Germinal center (tissue), 1 donor: ENCODE measurements around the gene SULT6B1.
"Not testable (repeated sequence)": the region's sequence is repeated elsewhere in the genome, so short reads cannot be mapped to it uniquely, and the experiment has no call there.

Experiments used
- DNase-seq: peaks from one replicate; pipeline ENCODE4 v3.0.0; 2012; ENCODE audit warnings: mixed read lengths, low spot score

SULT6B1 gene

DNA sequence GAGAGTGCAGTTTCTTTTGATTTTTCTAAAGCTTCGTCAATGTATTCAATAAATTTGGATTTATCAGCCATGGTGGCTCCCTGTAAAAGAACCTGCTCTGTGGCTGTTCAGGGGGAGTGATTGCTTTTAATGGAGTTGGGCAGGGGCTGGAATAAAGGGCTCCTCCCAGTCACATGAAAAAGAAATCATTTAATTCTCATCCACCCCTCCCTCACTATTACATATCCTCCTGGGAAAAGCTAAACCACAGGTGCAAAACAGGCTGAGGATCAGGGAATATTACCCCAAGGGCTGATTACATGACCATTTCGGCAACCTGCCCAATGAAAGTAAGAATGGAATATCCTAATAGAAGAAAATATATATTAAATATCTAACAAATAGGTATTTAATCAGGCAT, at the start of gene SULT6B1:
TSS of gene SULT6B1 (minus strand) at position 101 of the 400 bp plus-strand sequence. CDS start at position 71, 30 bp downstream.
- DNase-seq = no peak

DNA sequence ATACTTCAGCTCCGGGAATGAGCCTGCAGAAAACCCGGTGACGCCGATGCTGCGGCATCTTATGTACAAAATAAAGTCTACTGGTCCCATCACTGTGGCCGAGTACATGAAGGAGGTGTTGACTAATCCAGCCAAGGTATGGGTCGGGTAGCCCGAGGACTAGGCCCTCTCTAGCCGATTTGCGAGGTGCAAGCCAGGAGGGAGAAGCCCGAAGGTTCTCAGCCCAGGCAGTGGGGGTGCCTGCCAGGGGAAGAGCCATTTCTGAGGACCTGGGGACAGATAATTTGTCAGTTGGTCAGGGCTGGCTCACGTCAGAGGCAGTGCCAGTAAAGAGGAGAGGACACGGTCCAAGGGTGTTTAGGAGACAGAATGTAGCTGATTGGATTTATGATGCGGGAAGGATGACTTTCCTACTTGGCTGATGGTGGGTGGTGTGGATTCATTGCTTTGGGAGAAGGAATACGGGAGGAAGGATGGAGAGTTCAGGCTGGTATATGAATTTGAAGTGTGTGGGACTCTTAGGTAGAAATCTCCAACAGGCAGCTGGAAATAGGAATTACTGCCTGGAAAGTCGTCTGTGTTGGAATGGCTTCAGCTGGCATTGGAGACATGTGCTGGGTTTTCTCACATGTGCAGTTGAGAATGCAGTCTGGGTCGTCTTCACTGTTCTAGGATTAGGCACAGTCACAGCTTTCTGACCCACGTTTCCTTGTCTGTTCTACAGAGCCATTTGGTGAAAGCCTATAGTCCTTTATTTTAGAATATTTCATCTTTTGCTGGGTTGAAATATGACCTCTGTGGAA, 43.9 kb upstream of the SULT6B1 start:
- peak; percentile 33 for DNase-seq

DNA sequence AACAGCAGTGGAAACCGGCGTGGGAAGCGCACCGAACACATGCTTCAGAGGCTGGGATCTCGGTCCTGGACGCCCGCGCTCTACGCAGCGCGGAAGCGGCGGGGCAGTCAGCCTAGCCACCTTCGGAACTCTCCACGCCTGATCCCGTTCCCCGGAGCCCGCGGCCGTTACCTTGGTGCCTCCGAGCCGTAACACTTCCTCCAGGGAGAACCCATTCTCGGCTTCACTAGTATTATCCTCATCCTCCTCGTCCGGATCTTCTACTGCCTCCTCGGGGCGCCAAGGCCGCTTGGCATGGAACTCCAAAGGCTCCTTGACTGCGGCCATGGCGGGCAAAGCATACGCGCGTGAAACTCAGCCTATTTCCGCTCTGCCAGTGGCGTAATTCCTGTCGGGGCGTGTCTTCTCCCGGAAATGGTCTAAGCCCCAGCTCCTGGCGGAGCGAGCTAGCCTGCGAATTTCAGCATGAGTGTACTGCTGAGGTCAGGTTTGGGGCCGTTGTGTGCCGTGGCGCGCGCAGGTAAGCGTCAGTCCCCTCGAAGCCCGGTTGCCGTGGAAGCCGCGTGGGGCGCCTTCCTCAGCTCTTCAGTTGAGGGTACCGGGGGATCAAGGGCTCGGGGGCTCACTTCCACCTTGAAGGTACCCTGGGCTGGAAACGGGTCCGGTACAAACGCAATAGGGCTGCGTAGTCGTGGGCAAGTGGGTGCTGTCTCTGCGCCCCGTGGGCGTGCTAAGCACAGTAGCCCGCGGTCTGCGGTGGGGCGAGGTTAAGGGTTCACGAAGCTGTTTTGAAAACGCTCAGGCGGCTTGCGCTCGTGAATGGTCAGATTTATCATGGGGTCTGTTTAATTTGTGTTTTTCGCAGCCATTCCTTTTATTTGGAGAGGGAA, 43.0 kb upstream of the SULT6B1 start, which contains the start of the genes CEBPZ and NDUFAF7:
TSS of gene CEBPZ (minus strand) at position 356 of the 890 bp plus-strand sequence. CDS start at position 327, 29 bp downstream.
TSS of gene NDUFAF7 (plus strand) at position 418 of the 890 bp plus-strand sequence. CDS start at position 466, 48 bp downstream.
- DNase-seq = peak; percentile 92

- DNase-seq = peak; percentile 5
Measured at GRCh38 chr2:37230581-37230980, 42.1 kb upstream of the SULT6B1 start.

GRCh38 chr2:37228788-37229187, 40.3 kb upstream of the SULT6B1 start:
- no peak for DNase-seq

- no peak for DNase-seq
Measured at GRCh38 chr2:37226863-37227262, 38.4 kb upstream of the SULT6B1 start.

GRCh38 chr2:37225129-37225528, 36.7 kb upstream of the SULT6B1 start:
- not testable (repeated sequence) for DNase-seq

DNA sequence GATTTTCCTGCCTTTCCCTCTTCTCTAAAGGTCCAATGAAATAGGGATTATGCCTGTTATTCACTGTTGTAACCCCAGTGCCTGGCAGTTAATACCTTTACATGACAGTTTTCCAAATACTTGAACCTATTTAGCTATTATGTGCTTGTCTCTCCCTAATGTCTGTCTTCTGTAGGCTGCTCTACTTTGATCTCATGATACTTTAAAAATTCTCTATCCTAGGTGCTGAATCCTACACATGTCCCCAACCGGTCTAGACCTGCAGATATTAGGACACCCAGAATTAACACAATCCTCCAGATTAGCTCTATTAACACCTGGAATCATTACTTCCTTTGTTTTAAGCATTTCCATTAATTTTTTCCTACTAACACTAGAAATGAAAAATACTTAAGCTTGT, 35.6 kb upstream of the SULT6B1 start:
- no peak for DNase-seq

DNA sequence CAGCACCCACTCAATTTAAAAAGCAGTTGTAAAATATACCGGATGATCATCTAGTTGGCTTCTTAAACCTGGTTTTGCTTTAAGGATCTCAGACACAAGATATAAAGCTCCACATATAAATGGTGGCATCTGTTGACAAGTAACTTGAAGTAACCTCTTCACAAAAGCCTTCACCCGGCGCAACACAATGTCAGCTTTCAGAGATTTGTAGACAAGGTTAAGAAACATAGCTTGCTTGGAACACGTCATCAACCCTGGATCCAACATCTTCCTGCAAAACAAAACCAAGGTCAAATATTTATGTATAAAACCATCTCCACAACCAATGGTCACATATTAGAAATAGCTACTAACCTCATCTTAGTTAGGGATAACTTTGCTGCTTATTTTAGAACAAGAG, 34.7 kb upstream of the SULT6B1 start:
- DNase-seq = no peak

GRCh38 chr2:37219046-37219445, 30.6 kb upstream of the SULT6B1 start:
- no peak for DNase-seq

DNA sequence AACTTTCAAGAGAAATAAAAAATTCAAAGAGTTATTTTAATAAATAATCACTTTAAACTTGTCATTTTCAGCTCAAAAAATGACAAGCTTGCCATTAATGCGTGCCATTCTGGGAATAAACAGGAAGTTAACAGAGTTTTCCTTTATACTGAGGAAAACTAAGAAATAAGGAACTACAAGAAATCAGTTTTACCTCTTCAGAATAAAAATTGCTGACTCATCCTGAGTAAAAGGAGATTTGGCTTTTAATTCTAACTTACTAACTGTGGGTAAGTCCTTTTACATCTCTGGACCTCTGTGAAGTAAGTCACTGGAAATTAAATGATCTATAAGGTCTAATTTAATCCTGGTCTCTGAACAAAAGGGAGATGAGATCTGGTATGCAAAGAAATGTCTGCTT, 26.8 kb upstream of the SULT6B1 start:
- DNase-seq = no peak

GRCh38 chr2:37211939-37212338, 23.5 kb upstream of the SULT6B1 start:
- no peak for DNase-seq

DNA sequence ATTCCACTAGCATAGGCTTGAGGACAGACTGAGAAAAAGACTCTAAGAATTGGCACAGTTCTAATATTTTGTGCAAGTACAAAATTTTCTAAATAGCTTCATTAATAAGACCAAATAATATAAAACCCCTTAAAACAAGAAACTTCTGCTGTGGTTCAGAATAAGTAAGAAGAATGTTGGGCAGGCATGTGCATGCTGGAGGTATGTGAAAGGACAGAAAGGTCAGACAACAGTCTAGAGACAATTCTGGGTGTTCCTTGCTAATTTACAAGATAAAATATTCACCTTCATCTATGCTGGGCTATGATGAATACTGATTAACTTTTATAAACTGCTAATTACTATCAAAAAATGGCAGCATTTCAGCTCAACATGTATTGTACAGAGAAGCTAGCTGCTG, 22.7 kb upstream of the SULT6B1 start:
- no peak for DNase-seq

DNA sequence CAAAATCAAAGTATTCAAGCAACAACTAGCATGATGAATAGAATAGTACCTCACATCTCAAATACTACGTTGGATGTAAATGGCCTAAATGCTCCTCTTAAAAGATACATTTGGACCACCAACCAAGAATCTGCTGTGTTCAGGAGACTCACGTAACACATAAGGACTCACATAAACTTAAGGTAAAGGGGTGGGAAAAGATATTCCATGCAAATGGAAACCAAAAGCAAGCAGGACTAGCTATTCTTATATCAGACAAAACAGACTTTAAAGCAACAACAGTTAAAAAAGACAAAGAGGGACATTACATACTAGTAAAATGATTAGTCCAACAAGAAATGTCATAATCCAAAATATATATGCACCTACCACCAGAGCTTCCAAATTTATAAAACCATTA, 18.3 kb upstream of the SULT6B1 start:
- not testable (repeated sequence) for DNase-seq

GRCh38 chr2:37205689-37206341, 17.3 kb upstream of the SULT6B1 start:
- no peak for DNase-seq

DNA sequence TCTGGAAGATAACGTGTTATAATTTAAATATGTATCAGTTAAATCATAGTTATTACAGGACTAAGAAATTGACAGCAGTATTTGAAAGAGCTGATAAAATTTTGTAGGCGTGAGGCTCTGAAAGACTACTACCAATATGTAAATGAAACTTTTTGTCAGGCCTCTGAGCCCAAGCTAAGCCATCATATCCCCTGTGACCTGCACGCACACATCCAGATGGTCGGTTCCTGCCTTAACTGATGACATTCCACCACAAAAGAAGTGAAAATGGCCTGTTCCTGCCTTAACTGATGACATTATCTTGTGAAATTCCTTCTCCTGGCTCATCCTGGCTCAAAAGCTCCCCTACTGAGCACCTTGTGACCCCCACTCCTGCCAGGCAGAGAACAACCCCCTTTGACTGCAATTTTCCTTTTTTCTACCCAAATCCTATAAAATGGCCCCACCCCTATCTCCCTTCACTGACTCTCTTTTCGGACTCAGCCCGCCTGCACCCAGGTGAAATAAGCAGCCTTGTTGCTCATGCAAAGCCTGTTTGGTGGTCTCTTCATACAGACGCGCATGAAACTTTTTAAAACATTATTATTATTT, 16.7 kb upstream of the SULT6B1 start:
- DNase-seq = not testable (repeated sequence)

- no peak for DNase-seq
Measured at GRCh38 chr2:37203708-37204107, 15.2 kb upstream of the SULT6B1 start.

DNA sequence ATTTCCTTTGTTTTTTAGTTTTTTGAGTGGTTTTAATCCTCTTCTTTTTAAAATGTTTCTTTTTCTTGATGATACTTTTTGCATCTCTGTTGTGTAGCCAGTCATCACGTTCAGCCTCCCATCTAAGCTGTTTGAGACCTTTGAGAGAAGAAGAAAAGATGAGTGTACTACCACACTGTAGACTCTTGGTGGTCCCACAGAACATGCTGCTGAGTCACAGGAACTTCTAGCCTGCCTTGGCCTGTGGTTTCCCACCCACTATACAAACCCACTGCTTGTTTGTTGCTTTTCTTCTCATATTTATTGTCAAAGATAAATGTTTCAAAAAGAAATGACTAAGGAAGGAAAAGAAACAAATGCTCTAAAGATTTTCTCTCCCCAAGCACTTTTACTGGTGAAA, 13.3 kb upstream of the SULT6B1 start:
- DNase-seq = no peak

DNA sequence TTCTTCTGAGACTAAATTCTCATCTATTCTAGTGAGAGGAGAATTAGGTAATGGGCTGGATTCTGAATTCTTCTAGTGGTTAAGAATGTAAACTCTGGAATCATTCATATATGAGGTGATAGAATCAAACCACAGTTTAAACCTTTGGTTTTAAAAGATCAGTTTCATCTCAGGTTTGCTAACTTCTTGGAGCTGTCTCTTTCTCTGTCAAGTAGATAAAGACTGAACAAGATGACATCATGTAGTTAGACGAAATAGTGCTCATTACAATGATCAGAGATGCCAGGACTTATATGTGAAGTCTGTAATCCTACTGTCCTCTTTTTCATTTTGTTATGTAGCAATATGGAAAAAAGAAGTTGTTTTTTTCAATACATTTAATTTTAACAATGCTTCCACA, 12.7 kb upstream of the SULT6B1 start:
- no peak for DNase-seq

GRCh38 chr2:37198681-37199065, 10.2 kb upstream of the SULT6B1 start:
- DNase-seq = no peak

DNA sequence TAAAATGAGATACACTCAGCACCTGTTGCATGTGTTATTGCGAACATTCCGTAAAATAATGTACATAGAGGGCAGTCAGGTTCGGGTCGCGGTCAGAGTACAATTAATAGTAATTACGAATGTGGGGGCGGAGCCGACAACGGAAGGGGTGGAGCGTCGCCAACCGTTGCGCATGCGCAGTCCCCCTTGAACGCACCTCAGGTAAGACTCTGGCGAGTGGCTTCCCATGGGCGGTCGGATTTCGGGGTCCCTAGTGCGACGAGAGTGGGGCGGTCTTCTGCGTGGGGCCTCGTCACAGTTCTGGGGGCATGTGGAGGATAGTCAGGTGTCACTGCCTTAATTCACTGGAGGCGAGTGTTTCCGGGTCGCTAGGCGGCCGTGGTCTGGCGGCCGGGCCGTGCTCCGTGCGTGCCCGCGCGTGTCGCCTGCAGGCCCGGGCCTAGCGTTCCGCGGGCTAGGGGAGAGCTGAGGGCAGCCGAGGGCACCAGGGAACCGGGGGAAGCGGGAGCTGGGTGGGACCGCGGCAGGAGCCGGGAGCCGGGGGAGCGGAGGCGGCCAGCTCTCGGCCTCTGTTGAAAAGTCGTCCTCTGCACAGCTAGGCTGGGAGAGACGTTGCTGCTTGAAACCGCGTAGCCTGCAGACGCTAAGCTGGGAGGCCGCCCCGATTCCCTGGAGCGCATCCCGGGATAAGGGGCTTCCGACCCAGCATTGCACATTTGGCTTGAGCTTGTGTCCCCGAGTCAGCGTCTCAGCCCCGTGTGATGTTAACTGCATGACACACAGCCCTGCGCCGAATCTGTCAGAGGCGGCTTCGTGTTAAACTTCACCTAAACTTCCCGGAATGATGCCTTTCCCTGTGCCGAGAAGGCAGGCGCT, 8.1 kb upstream of the SULT6B1 start, which contains the start of gene CEBPZOS:
TSS of gene CEBPZOS (plus strand) at position 177 of the 876 bp plus-strand sequence. CDS start 3,209 bp downstream, outside the sequence.
- peak; percentile 93 for DNase-seq
